ENCODE measurements around the gene PRKACG. TPM values are rescaled to one million over a fixed set of nuclear protein-coding genes. Genes with fewer than 3 reads are reported as not detected.

The PRKACG gene
- total and polyA plus RNA-seq, 2 experiments from 2014 or later = not detected

DNA sequence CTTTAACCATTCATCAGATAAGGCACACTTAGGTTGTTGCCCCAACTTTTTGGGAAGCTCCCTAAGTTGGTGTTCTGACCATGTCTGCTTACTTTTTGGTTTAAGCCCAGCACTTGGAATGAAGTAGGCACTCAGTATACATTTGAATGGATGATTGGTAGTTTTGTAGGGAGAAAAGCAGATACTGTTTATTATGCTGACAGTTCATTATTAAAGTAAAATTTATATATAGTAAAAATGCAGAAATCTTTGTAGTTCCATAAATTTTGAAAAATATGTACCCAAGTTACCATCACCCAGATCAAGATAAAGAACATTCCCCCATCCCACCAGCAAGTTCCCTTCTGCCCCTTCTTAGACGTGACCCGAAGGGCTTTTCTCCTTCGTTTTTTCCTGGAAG is 35.4 kb downstream of the PRKACG start:
- Histone ChIP-seq H3K9me2 (ENCODE audit: insufficient read depth) (no peaks in the 10 kb centered on the region), H3K27me3 (replicated peaks; ENCODE audit: insufficient read depth) (no peaks in the 10 kb centered on the region), H3K79me2 (ENCODE audit: insufficient read depth) (no peaks in the 10 kb centered on the region), H3K9ac (no peak overlapping the region), H3K4me1 (ENCODE audit: insufficient read depth) (no peaks in the 10 kb centered on the region), H3F3A (ENCODE audit: insufficient read depth) (no peaks in the 10 kb centered on the region), H3K27ac (no peak overlapping the region), H3K4me3 (no peak overlapping the region), H3K9me3 (ENCODE audit: low read depth) (no peaks in the 10 kb centered on the region), H2AFZ (no peak overlapping the region), H3K4me2 (ENCODE audit: unreplicated experiment) (no peak overlapping the region), H3K36me3 (ENCODE audit: low read depth) (no peaks in the 10 kb centered on the region), H4K20me1 (ENCODE audit: insufficient read depth) (no peaks in the 10 kb centered on the region)
- WGBS, 2 experiments (ENCODE audit: low coverage in 1 of 2, low lambda C conversion rate in 2 of 2, missing lambda C conversion rate in 2 of 2) = 41 to 48% methylated on average over 3 of the region's 3 CpGs
- DNase-seq = no peak
- TF ChIP-seq EZH2phosphoT487 (IDR thresholded peaks at IDR 0.05; ENCODE audit: insufficient read depth, low read depth) (no peak), EZH2 (IDR thresholded peaks at IDR 0.05; ENCODE audit: insufficient read depth, poor library complexity, severe bottlenecking) (no peak)
- in situ Hi-C loops (cut with MboI) = no loop called here

DNA sequence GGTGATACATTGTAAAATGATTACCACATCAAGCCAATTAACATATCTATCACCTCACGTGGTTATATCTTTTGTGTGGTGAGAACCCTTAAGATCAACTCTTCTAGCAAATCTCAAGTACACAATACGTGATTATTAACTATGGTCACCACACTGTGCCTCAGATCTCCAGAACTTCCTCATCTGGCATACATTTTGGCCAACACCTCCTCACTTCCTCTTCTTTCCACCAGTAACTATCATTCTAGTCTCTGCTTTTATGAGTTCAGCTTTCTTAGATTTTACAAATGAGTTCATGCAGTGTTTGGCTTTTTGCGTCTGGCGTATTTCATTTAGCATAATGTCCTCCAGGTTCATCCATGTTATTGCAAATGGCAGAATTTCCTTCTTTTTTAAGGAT is 35.8 kb downstream of the PRKACG start:
- Histone ChIP-seq H3F3A (ENCODE audit: insufficient read depth) (no peaks in the 10 kb centered on the region), H3K4me1 (ENCODE audit: insufficient read depth) (no peaks in the 10 kb centered on the region), H3K9me2 (ENCODE audit: insufficient read depth) (no peaks in the 10 kb centered on the region), H3K4me2 (ENCODE audit: unreplicated experiment) (no peak overlapping the region), H3K9me3 (ENCODE audit: low read depth) (no peaks in the 10 kb centered on the region), H3K36me3 (ENCODE audit: low read depth) (no peaks in the 10 kb centered on the region), H3K4me3 (no peak overlapping the region), H3K79me2 (ENCODE audit: insufficient read depth) (no peaks in the 10 kb centered on the region), H4K20me1 (ENCODE audit: insufficient read depth) (no peaks in the 10 kb centered on the region), H3K27ac (no peak overlapping the region), H3K9ac (no peak overlapping the region), H2AFZ (no peak overlapping the region), H3K27me3 (replicated peaks; ENCODE audit: insufficient read depth) (no peaks in the 10 kb centered on the region)
- 59 to 72% methylated on average over 4 of the region's 4 CpGs for WGBS, 2 experiments (ENCODE audit: low coverage in 1 of 2, low lambda C conversion rate in 2 of 2, missing lambda C conversion rate in 2 of 2)
- DNase-seq = no peak
- no peak for TF ChIP-seq EZH2 (IDR thresholded peaks at IDR 0.05; ENCODE audit: insufficient read depth, poor library complexity, severe bottlenecking)
- no peak for TF ChIP-seq EZH2phosphoT487 (IDR thresholded peaks at IDR 0.05; ENCODE audit: insufficient read depth, low read depth)
- in situ Hi-C loops (cut with MboI) = no loop called here

DNA sequence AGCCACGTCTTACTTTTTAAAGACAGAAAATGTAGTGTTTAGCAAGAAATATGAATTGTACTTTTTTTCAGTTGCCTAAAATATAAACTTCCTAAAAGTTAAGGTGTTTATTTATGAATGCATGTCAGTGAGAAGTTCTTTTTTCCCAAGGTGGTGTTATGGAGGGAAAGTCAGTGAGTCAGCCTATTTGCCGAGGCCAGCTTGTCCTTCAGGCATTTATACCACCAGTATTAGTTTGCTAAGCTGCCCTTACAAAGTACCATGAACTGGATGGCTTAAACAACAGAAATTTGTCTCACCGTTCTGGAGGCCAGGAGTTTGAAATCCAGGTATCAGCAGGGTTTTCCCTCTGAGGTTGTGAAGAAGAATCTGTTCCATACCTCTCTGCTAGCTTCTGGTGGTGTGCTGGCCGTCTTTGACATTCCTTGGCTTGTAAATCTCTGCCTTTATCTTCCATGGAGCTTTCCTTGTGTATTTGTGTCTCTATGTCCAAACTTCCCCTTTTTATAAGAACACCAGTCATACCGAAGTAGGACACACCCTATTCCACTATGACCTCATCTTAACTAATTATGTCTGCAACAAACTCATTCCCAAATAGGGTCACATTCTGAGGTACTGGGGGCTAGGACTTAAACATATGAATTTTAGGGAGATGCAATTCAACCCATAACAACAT is 38.4 kb downstream of the PRKACG start:
- Histone ChIP-seq H3K79me2 (ENCODE audit: insufficient read depth) (no peaks in the 10 kb centered on the region), H3K27me3 (replicated peaks; ENCODE audit: insufficient read depth) (no peaks in the 10 kb centered on the region), H3K4me3 (no peak overlapping the region), H3K9me2 (ENCODE audit: insufficient read depth) (no peaks in the 10 kb centered on the region), H3K9me3 (ENCODE audit: low read depth) (no peaks in the 10 kb centered on the region), H3K4me2 (ENCODE audit: unreplicated experiment) (no peak overlapping the region), H3K27ac (no peak overlapping the region), H2AFZ (no peak overlapping the region), H3K9ac (no peak overlapping the region), H3F3A (ENCODE audit: insufficient read depth) (no peaks in the 10 kb centered on the region), H4K20me1 (ENCODE audit: insufficient read depth) (no peaks in the 10 kb centered on the region), H3K4me1 (ENCODE audit: insufficient read depth) (no peaks in the 10 kb centered on the region), H3K36me3 (ENCODE audit: low read depth) (no peaks in the 10 kb centered on the region)
- no peak for DNase-seq
- in situ Hi-C loops (cut with MboI) = no loop called here
- 40 to 41% methylated on average over 5 of the region's 5 CpGs for WGBS, 2 experiments (ENCODE audit: low coverage in 1 of 2, low lambda C conversion rate in 2 of 2, missing lambda C conversion rate in 2 of 2)
- no peak for TF ChIP-seq EZH2 (IDR thresholded peaks at IDR 0.05; ENCODE audit: insufficient read depth, poor library complexity, severe bottlenecking)
- no peak for TF ChIP-seq EZH2phosphoT487 (IDR thresholded peaks at IDR 0.05; ENCODE audit: insufficient read depth, low read depth)

DNA sequence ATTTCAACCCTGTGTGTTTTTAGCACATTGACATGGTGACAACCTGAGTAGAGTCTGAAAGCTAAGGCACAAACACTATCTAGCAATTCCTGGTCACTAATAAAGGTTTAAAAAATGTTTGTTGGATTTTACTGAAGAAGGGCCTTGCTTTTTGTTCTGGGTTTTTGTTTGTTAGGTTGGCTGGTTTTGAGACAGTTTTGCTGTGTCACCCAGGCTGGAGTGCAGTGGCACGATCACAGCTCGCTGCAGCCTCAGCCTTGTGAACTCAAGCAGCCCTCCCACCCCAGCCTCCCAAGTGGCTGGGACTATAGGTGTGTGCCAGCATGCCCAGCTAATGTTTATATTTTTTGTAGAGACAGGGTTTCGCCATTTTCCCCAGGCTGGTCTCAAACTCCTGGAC is 39.0 kb downstream of the PRKACG start:
- 48 to 57% methylated on average over 3 of the region's 3 CpGs for WGBS, 2 experiments (ENCODE audit: low coverage in 1 of 2, low lambda C conversion rate in 2 of 2, missing lambda C conversion rate in 2 of 2)
- no peaks in the 10 kb centered on the region for H4K20me1 ChIP-seq (ENCODE audit: insufficient read depth)
- no peak for TF ChIP-seq EZH2phosphoT487 (IDR thresholded peaks at IDR 0.05; ENCODE audit: insufficient read depth, low read depth)
- TF ChIP-seq EZH2 (IDR thresholded peaks at IDR 0.05; ENCODE audit: insufficient read depth, poor library complexity, severe bottlenecking) = no peak
- H3K79me2 ChIP-seq (ENCODE audit: insufficient read depth) = no peaks in the 10 kb centered on the region
- DNase-seq = no peak
- no peak overlapping the region for H3K9ac ChIP-seq
- no peaks in the 10 kb centered on the region for H3K9me2 ChIP-seq (ENCODE audit: insufficient read depth)
- H3K36me3 ChIP-seq (ENCODE audit: low read depth) = no peaks in the 10 kb centered on the region
- no peaks in the 10 kb centered on the region for H3F3A ChIP-seq (ENCODE audit: insufficient read depth)
- no peak overlapping the region for H2AFZ ChIP-seq
- no peaks in the 10 kb centered on the region for H3K4me1 ChIP-seq (ENCODE audit: insufficient read depth)
- in situ Hi-C loops (cut with MboI) = no loop called here
- no peak overlapping the region for H3K4me3 ChIP-seq
- H3K27ac ChIP-seq = no peak overlapping the region
- no peaks in the 10 kb centered on the region for H3K27me3 ChIP-seq (replicated peaks; ENCODE audit: insufficient read depth)
- no peak overlapping the region for H3K4me2 ChIP-seq (ENCODE audit: unreplicated experiment)
- no peaks in the 10 kb centered on the region for H3K9me3 ChIP-seq (ENCODE audit: low read depth)
